Panc1 (cell line): ENCODE results near the gene NR1H3. TPM values are rescaled to one million over a fixed set of nuclear protein-coding genes. Genes with fewer than 3 reads are reported as not detected.

Experiments
- ATAC-seq: fragments of 200-7000 bp; cut with Tn5 transposase; 2 replicates; pipeline ENCODE4 v1.9.1; 2020; ENCODE audit warnings: mild to moderate bottlenecking, moderate library complexity
- BruUV-seq: library from RNA; stranded (reverse); fragments of 400-500 nt; replicated peaks from 2 replicates; lab custom pipeline; 2021; lab: Mats Ljungman, UMichigan
- CTCF ChIA-PET: fragments of 300-600 bp; sonication (Branson Sonifier 250); formaldehyde crosslinking; loops from one replicate; lab custom pipeline; 2022; ENCODE audit warnings: antibody characterized with exemption; lab: Charles Lee
- POLR2A ChIA-PET: fragments of 300-600 bp; sonication (Branson Sonifier 250); formaldehyde crosslinking; loops from one replicate; lab custom pipeline; 2022; ENCODE audit warnings: antibody characterized with exemption; lab: Charles Lee
- DNase-seq: peaks from one replicate; pipeline ENCODE4 v3.0.0-alpha.2; 2010; ENCODE audit warnings: low read depth, low spot score
- H3K27ac ChIP-seq: 2 replicates; pipeline ENCODE4 v1.5.1; 2011; ENCODE audit warnings: mild to moderate bottlenecking, low read length, inconsistent platforms
- H3K27me3 ChIP-seq: fragments of 200-500 bp; sonication (Bioruptor generic); 2 replicates; pipeline ENCODE4 v1.6.0; 2014; ENCODE audit warnings: low read length, inconsistent platforms; ENCODE audit not compliant: control insufficient read depth, insufficient read depth
- H3K36me3 ChIP-seq: fragments of 200-500 bp; sonication (Bioruptor generic); 2 replicates; pipeline ENCODE4 v1.5.1; 2014; ENCODE audit warnings: inconsistent platforms, mild to moderate bottlenecking, low read length, moderate library complexity; ENCODE audit not compliant: control insufficient read depth, insufficient read depth
- H3K4me1 ChIP-seq: 2 replicates; pipeline ENCODE4 v1.5.1; 2011; ENCODE audit warnings: inconsistent platforms, mild to moderate bottlenecking, low read length, moderate library complexity; ENCODE audit not compliant: control insufficient read depth, insufficient read depth
- H3K4me3 ChIP-seq, 2 experiments: 2 replicates each; pipeline ENCODE4 v1.5.1; 2011 to 2012; ENCODE audit warnings: low read depth in 2 of 2, low read length in 2 of 2, mild to moderate bottlenecking in 2 of 2, inconsistent platforms in 1 of 2, moderate library complexity in 1 of 2
- H3K9me3 ChIP-seq: fragments of 200-500 bp; sonication (Bioruptor generic); 2 replicates; pipeline ENCODE4 v1.5.1; 2014; ENCODE audit warnings: low read depth, mild to moderate bottlenecking, inconsistent platforms, low read length, moderate library complexity; ENCODE audit not compliant: control insufficient read depth, insufficient read depth
- POLR2AphosphoS5 ChIP-seq: IDR thresholded peaks from 2 replicates; pipeline ENCODE4 v1.6.1; 2012; ENCODE audit warnings: mild to moderate bottlenecking, low read depth, low read length, moderate library complexity
- REST ChIP-seq, 2 experiments: IDR thresholded peaks; 2 replicates each; pipeline ENCODE4 v1.6.1; 2011 to 2012; ENCODE audit warnings: low read depth in 2 of 2, control low read depth in 1 of 2, low read length in 1 of 2, mild to moderate bottlenecking in 1 of 2, moderate library complexity in 1 of 2; ENCODE audit not compliant: insufficient read depth in 1 of 2
- SIN3A ChIP-seq: IDR thresholded peaks from 2 replicates; pipeline ENCODE4 v1.6.1; 2012; ENCODE audit warnings: low read depth, mild to moderate bottlenecking, low read length, moderate library complexity, borderline replicate concordance; ENCODE audit not compliant: insufficient read depth
- TCF7L2 ChIP-seq: IDR thresholded peaks from 2 replicates; pipeline ENCODE4 v1.6.1; 2011; ENCODE audit warnings: mild to moderate bottlenecking, low read depth, low read length, inconsistent platforms
- in situ Hi-C: cut with HindIII; loops from 2 replicates; pipeline ENCODE4 v1.10.0; 2016; ENCODE audit warnings: low sequenced_read_pairs, low pct_unique_long_range_greater_than_20kb
- intact Hi-C: fragments of 100-400 bp; cut with micrococcal nuclease; formaldehyde crosslinking; loops from one replicate; pipeline ENCODE4 v1.10.0; 2022; ENCODE audit not compliant: unreplicated experiment
- total RNA-seq: library from RNA; stranded (reverse); gene quantifications from one replicate; pipeline ENCODE4 v1.2.1, GENCODE V29; 2021; ENCODE audit not compliant: unreplicated experiment
- TF ChIP-seq, protein P1 (sequence below): fragments of 450-650 bp; IDR thresholded peaks from 2 replicates; pipeline ENCODE4 v1.5.1; 2017; ENCODE audit warnings: mild to moderate bottlenecking

The NR1H3 gene
- total RNA-seq, 1 experiment from 2014 or later, result 17.2 TPM

DNA sequence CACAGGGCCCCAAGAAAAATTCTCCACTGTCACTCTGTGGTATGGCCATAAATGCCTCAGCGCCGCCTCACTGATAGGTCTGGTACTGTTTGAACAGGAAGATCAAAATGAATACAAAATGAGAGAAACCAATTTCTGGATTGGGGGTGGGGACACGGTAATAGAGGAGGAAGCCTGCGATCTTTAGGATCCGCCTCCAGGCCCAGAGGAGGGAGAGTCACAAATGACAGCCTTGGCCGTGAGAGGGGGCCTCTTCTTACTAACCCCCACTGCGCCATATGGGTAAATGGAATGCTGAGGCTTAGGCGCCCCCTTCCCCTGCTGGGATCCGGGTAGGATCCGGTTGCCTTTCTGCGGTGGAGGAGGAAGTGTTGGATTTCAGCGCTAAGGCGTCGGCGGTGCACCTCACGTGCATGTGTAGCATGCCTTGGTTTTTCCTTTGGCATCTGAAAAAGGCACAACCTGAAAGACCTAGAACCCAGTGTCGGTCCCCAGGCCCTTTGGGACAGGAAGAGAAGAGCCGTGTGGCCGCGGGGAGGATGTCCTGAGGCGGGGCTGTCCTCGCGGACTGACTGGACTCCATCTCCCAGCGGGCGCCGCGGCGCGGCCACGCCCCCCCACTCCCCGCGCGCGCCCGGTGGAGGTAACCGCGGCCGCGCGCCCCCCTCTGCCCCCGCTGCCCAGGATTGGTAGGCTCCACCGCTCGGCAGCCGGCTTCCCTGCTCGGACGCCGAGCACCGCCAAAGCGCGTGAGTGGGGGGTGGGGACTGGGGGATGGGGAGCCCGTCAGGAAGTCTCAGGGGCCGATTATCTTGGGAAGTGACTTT lies 11.4 kb downstream of the NR1H3 start:
- Histone ChIP-seq H3K4me3 (peak overlapping the region; percentile 70 to 75), H3K36me3 (no peaks in the 10 kb centered on the region), H3K9me3 (no peaks in the 10 kb centered on the region), H3K27ac (peak overlapping the region; percentile 93), H3K27me3 (no peaks in the 10 kb centered on the region), H3K4me1 (peaks cover 39% of the 10 kb centered on the region)
- CTCF ChIA-PET, result no interaction called here
- no TSS peak for BruUV-seq
- in situ Hi-C loops, result no loop called here
- POLR2A ChIA-PET, result no interaction called here
- TF ChIP-seq TCF7L2 (no peak), POLR2AphosphoS5 (no peak), REST (IDR thresholded peaks at IDR 0.05; ENCODE audit: insufficient read depth in 1 of 2, low read depth in 2 of 2, low read length in 1 of 2) (no peak)
- TF ChIP-seq, protein P1, sequence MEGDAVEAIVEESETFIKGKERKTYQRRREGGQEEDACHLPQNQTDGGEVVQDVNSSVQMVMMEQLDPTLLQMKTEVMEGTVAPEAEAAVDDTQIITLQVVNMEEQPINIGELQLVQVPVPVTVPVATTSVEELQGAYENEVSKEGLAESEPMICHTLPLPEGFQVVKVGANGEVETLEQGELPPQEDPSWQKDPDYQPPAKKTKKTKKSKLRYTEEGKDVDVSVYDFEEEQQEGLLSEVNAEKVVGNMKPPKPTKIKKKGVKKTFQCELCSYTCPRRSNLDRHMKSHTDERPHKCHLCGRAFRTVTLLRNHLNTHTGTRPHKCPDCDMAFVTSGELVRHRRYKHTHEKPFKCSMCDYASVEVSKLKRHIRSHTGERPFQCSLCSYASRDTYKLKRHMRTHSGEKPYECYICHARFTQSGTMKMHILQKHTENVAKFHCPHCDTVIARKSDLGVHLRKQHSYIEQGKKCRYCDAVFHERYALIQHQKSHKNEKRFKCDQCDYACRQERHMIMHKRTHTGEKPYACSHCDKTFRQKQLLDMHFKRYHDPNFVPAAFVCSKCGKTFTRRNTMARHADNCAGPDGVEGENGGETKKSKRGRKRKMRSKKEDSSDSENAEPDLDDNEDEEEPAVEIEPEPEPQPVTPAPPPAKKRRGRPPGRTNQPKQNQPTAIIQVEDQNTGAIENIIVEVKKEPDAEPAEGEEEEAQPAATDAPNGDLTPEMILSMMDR, result no peak
- DNase-seq (no peak), ATAC-seq (peak; percentile 88)
- intact Hi-C loops, result no loop called here

GRCh38 chr11:47269829-47270305 lies 12.1 kb downstream of the NR1H3 start, which contains the start of gene MADD:
Gene MADD (plus strand): TSS chr11:47270133.
- CTCF ChIA-PET, result no interaction called here
- H3K4me1 ChIP-seq, result peaks cover 32% of the 10 kb centered on the region
- no peaks in the 10 kb centered on the region for H3K27me3 ChIP-seq
- H3K36me3 ChIP-seq, result no peaks in the 10 kb centered on the region
- DNase-seq, result no peak
- no TSS peak for BruUV-seq
- TF ChIP-seq SIN3A (peak; percentile 58; the same call in 1 of the 2 replicates), REST (IDR thresholded peaks at IDR 0.05; ENCODE audit: insufficient read depth in 1 of 2, low read depth in 2 of 2, low read length in 1 of 2) (0 out of 4 replicates have a peak, but pooled peaks of 1 of the 2 experiments have one; percentile 18), POLR2AphosphoS5 (peak; percentile 88)
- TF ChIP-seq, protein P1, result no peak
- intact Hi-C loops, result no loop called here
- peak within 1 kb of the TSS; percentile 70 to 75 for H3K4me3 ChIP-seq
- peak; percentile 95 for ATAC-seq
- POLR2A ChIA-PET, result no interaction called here
- in situ Hi-C loops, result no loop called here
- peak within 1 kb of the TSS; percentile 93 for H3K27ac ChIP-seq
- no peaks in the 10 kb centered on the region for H3K9me3 ChIP-seq
